Measurements from ENCODE around the gene CDK8.

The CDK8 gene

GRCh38 chr13:26411206-26411605 lies 157.3 kb downstream of the CDK8 start:
- TF ChIP-seq SIN3A (IDR thresholded peaks at IDR 0.05; ENCODE audit: borderline replicate concordance, insufficient read depth, low read length) (no peak), POLR2AphosphoS5 (IDR thresholded peaks at IDR 0.05; ENCODE audit: low read depth, low read length) (no peak), TAF1 (IDR thresholded peaks at IDR 0.05; ENCODE audit: borderline replicate concordance, insufficient read depth, low read length) (no peak), FOXP2 (optimal IDR thresholded peaks at IDR 0.05; ENCODE audit: borderline replicate concordance, extremely low read depth, extremely low read length, insufficient read depth) (no peak), REST (IDR thresholded peaks at IDR 0.05; ENCODE audit: insufficient read depth in 1 of 2, low read depth in 2 of 2, low read length in 2 of 2) (no peak)

- TF ChIP-seq TAF1 (IDR thresholded peaks at IDR 0.05; ENCODE audit: borderline replicate concordance, insufficient read depth, low read length) = no peak
- no peak for TF ChIP-seq REST (IDR thresholded peaks at IDR 0.05; ENCODE audit: insufficient read depth in 1 of 2, low read depth in 2 of 2, low read length in 2 of 2)
- TF ChIP-seq POLR2AphosphoS5 (IDR thresholded peaks at IDR 0.05; ENCODE audit: low read depth, low read length) = no peak
- no peak for TF ChIP-seq FOXP2 (optimal IDR thresholded peaks at IDR 0.05; ENCODE audit: borderline replicate concordance, extremely low read depth, extremely low read length, insufficient read depth)
- TF ChIP-seq SIN3A (IDR thresholded peaks at IDR 0.05; ENCODE audit: borderline replicate concordance, insufficient read depth, low read length) = no peak
These were observed 158.3 kb downstream of the CDK8 start for GRCh38 chr13:26412263-26412662.

GRCh38 chr13:26412936-26413716 lies 159.2 kb downstream of the CDK8 start:
- no peak for TF ChIP-seq POLR2AphosphoS5 (IDR thresholded peaks at IDR 0.05; ENCODE audit: low read depth, low read length)
- TF ChIP-seq SIN3A (IDR thresholded peaks at IDR 0.05; ENCODE audit: borderline replicate concordance, insufficient read depth, low read length) = no peak
- no peak for TF ChIP-seq TAF1 (IDR thresholded peaks at IDR 0.05; ENCODE audit: borderline replicate concordance, insufficient read depth, low read length)
- no peak for TF ChIP-seq FOXP2 (optimal IDR thresholded peaks at IDR 0.05; ENCODE audit: borderline replicate concordance, extremely low read depth, extremely low read length, insufficient read depth)
- no peak for TF ChIP-seq REST (IDR thresholded peaks at IDR 0.05; ENCODE audit: insufficient read depth in 1 of 2, low read depth in 2 of 2, low read length in 2 of 2)

- no peak for TF ChIP-seq SIN3A (IDR thresholded peaks at IDR 0.05; ENCODE audit: borderline replicate concordance, insufficient read depth, low read length)
- TF ChIP-seq POLR2AphosphoS5 (IDR thresholded peaks at IDR 0.05; ENCODE audit: low read depth, low read length) = no peak
- no peak for TF ChIP-seq TAF1 (IDR thresholded peaks at IDR 0.05; ENCODE audit: borderline replicate concordance, insufficient read depth, low read length)
- no peak for TF ChIP-seq REST (IDR thresholded peaks at IDR 0.05; ENCODE audit: insufficient read depth in 1 of 2, low read depth in 2 of 2, low read length in 2 of 2)
- TF ChIP-seq FOXP2 (optimal IDR thresholded peaks at IDR 0.05; ENCODE audit: borderline replicate concordance, extremely low read depth, extremely low read length, insufficient read depth) = no peak
These were observed 166.5 kb downstream of the CDK8 start for GRCh38 chr13:26420282-26420960.
